Measurements from ENCODE around the gene ZG16.

Gene ZG16

GRCh38 chr16:29809031-29809747, 31.1 kb downstream of the ZG16 start:
- no peak for DNase-seq (ENCODE audit: low read depth in 2 of 2)

GRCh38 chr16:29809850-29810698, 32.0 kb downstream of the ZG16 start:
- no peak for DNase-seq (ENCODE audit: low read depth in 2 of 2)

GRCh38 chr16:29810699-29811169, 32.7 kb downstream of the ZG16 start:
- DNase-seq (ENCODE audit: low read depth in 2 of 2) = no peak

- peak in 1 of 2 donors; percentile 79 for DNase-seq (ENCODE audit: low read depth in 2 of 2)
Measured at GRCh38 chr16:29811170-29811895, 33.3 kb downstream of the ZG16 start.

- DNase-seq (ENCODE audit: low read depth in 2 of 2) = no peak
Measured at GRCh38 chr16:29811896-29812665, 34.0 kb downstream of the ZG16 start, which contains the start of gene PRRT2. TSS of gene PRRT2 (plus strand) at chr16:29812193. CDS start at chr16:29813055, 862 bp downstream.

GRCh38 chr16:29812754-29813643, 34.9 kb downstream of the ZG16 start:
- DNase-seq (ENCODE audit: low read depth in 2 of 2) = no peak

GRCh38 chr16:29813644-29814562, 35.8 kb downstream of the ZG16 start:
- no peak for DNase-seq (ENCODE audit: low read depth in 2 of 2)

- no peak for DNase-seq (ENCODE audit: low read depth in 2 of 2)
Measured at GRCh38 chr16:29814592-29814991, 36.5 kb downstream of the ZG16 start.

GRCh38 chr16:29815032-29815721, 37.1 kb downstream of the ZG16 start:
- no peak for DNase-seq (ENCODE audit: low read depth in 2 of 2)

- peak; percentile 96 to 97 for DNase-seq (ENCODE audit: low read depth in 2 of 2)
Measured at GRCh38 chr16:29815793-29816693, 38.0 kb downstream of the ZG16 start, which contains the start of gene PAGR1. TSS of gene PAGR1 (plus strand) at chr16:29816152. CDS start at chr16:29816526, 374 bp downstream.

GRCh38 chr16:29816694-29817441, 38.8 kb downstream of the ZG16 start:
- DNase-seq (ENCODE audit: low read depth in 2 of 2) = no peak

GRCh38 chr16:29818082-29818481, 40.0 kb downstream of the ZG16 start:
- DNase-seq (ENCODE audit: low read depth in 2 of 2) = no peak

- no peak for DNase-seq (ENCODE audit: low read depth in 2 of 2)
Measured at GRCh38 chr16:29819506-29819905, 41.5 kb downstream of the ZG16 start.

- DNase-seq (ENCODE audit: low read depth in 2 of 2) = no peak
Measured at GRCh38 chr16:29820271-29820701, 42.2 kb downstream of the ZG16 start, which contains the start of gene MVP. TSS of gene MVP (plus strand) at chr16:29820462. CDS start at chr16:29830550, 10,088 bp downstream.

- DNase-seq (ENCODE audit: low read depth in 2 of 2) = no peak
Measured at GRCh38 chr16:29820730-29821642, 42.9 kb downstream of the ZG16 start.
